CD8-positive, alpha-beta memory T cell (primary cell): ENCODE results near the gene RUFY1. TPM values are rescaled to one million over a fixed set of nuclear protein-coding genes. Genes with fewer than 3 reads are reported as not detected.
A peak's percentile ranks its signal among the peaks of the same experiment; 100 is the strongest.

Source experiments
- CTCF ChIA-PET: fragments of 350-600 bp; sonication (Branson Sonifier 250); formaldehyde crosslinking; loops from one replicate; lab custom pipeline; 2021; ENCODE audit warnings: antibody characterized with exemption; lab: Charles Lee
- POLR2A ChIA-PET: fragments of 350-600 bp; sonication (Branson Sonifier 250); formaldehyde crosslinking; loops from one replicate; lab custom pipeline; 2021; ENCODE audit warnings: antibody characterized with exemption; lab: Charles Lee
- DNase-seq, 5 donors: peaks; one replicate each; pipeline versions ENCODE4 v3.0.0 to v3.0.0-alpha.2; 2020 to 2022; ENCODE audit warnings: mixed read lengths in 1 of 5
- H3K27ac ChIP-seq: one replicate; pipeline ENCODE4 v1.7.0; 2013; ENCODE audit warnings: low read depth, mild to moderate bottlenecking, low read length, moderate library complexity
- H3K27me3 ChIP-seq: 2 replicates; pipeline ENCODE4 v1.7.0; 2013; ENCODE audit warnings: low read length, mild to moderate bottlenecking; ENCODE audit not compliant: insufficient read depth, poor library complexity, severe bottlenecking
- H3K36me3 ChIP-seq: 2 replicates; pipeline ENCODE4 v1.7.0; 2013; ENCODE audit warnings: mild to moderate bottlenecking, low read length, moderate library complexity; ENCODE audit not compliant: insufficient read depth
- H3K4me1 ChIP-seq: 2 replicates; pipeline ENCODE4 v1.7.0; 2013; ENCODE audit warnings: mild to moderate bottlenecking, low read length, moderate library complexity; ENCODE audit not compliant: insufficient read depth
- H3K4me3 ChIP-seq: 2 replicates; pipeline ENCODE4 v1.7.0; 2013; ENCODE audit warnings: mild to moderate bottlenecking, low read length
- H3K9me3 ChIP-seq: 2 replicates; pipeline ENCODE4 v1.7.0; 2013; ENCODE audit warnings: mild to moderate bottlenecking, low read length
- H3K27ac Mint-ChIP-seq, 8 donors: one replicate each; pipeline ENCODE4 v1.8.0; 2020 to 2021; ENCODE audit warnings: mixed read lengths in 8 of 8, mild to moderate bottlenecking in 6 of 8, inconsistent platforms in 3 of 8, moderate library complexity in 3 of 8
- H3K27me3 Mint-ChIP-seq, 2 donors: one replicate each; pipeline ENCODE4 v1.8.0; 2020 to 2021; ENCODE audit warnings: mixed read lengths in 2 of 2, mild to moderate bottlenecking in 1 of 2, moderate library complexity in 1 of 2
- H3K36me3 Mint-ChIP-seq, 3 donors: one replicate each; pipeline ENCODE4 v1.8.0; 2020 to 2021; ENCODE audit warnings: mixed read lengths in 3 of 3, inconsistent platforms in 1 of 3, mild to moderate bottlenecking in 1 of 3
- H3K4me1 Mint-ChIP-seq, 3 donors: one replicate each; pipeline ENCODE4 v1.8.0; 2020 to 2021; ENCODE audit warnings: mixed read lengths in 3 of 3, inconsistent platforms in 1 of 3, mild to moderate bottlenecking in 1 of 3
- H3K4me3 Mint-ChIP-seq, 7 donors: one replicate each; pipeline ENCODE4 v1.8.0; 2020 to 2021; ENCODE audit warnings: mixed read lengths in 7 of 7, mild to moderate bottlenecking in 6 of 7, moderate library complexity in 4 of 7, inconsistent platforms in 2 of 7
- H3K9me3 Mint-ChIP-seq, 5 donors: one replicate each; pipeline ENCODE4 v1.8.0; 2020 to 2022; ENCODE audit warnings: mixed read lengths in 5 of 5, mild to moderate bottlenecking in 3 of 5, moderate library complexity in 2 of 5, inconsistent platforms in 1 of 5
- polyA plus RNA-seq: library from polyadenylated mRNA; unstranded; fragments of 300-500 nt; fragmentation: Illumina TruSeq; gene quantifications from one replicate; pipeline ENCODE4 v1.2.3, GENCODE V29; 2021
- total RNA-seq, 2 experiments: library from RNA; stranded (reverse); gene quantifications; one replicate each; pipeline ENCODE4 v1.2.3, GENCODE V29; 2021

RUFY1 gene
- total and polyA plus RNA-seq, 3 experiments from 2014 or later, result 32.6 to 41.9 (median 40.4) TPM

GRCh38 chr5:179620293-179620692 is 69.9 kb downstream of the RUFY1 start:
- ChIA-PET POLR2A (interaction anchor here (0.8 to 5.3 kb wide), 4 partner anchors 8 to 201 kb away, joined by 3 to 51 read pairs (median 10); partner anchors contain the start of gene SQSTM1), CTCF (interaction anchor here (1.2 to 4.3 kb wide), 2 partner anchors 12 to 58 kb away, joined by 3 to 26 read pairs; no protein-coding TSS in a partner anchor)
- Mint-ChIP-seq H3K9me3 (peaks cover 0 to 4% (median 0%) of the 10 kb centered on the region in 5 donors), H3K4me3 (peak overlapping the region; percentile 90 to 99 (median 97)), H3K36me3 (peaks cover 47 to 83% (median 55%) of the 10 kb centered on the region in 3 donors), H3K27me3 (peaks cover 0 to 14% of the 10 kb centered on the region in 2 donors), H3K27ac (peak overlapping the region; percentile 17 to 100 (median 98)), H3K4me1 (peaks cover 77 to 85% (median 79%) of the 10 kb centered on the region in 3 donors)
- H3K4me1 ChIP-seq, result peaks cover 74% of the 10 kb centered on the region
- peak overlapping the region; percentile 0 for H3K27ac ChIP-seq
- H3K36me3 ChIP-seq, result peaks cover 61% of the 10 kb centered on the region
- H3K9me3 ChIP-seq, result no peaks in the 10 kb centered on the region
- DNase-seq, result no peak
- no peaks in the 10 kb centered on the region for H3K27me3 ChIP-seq
- H3K4me3 ChIP-seq, result peak overlapping the region; percentile 58

- ChIA-PET CTCF (interaction anchor here (1.2 to 4.3 kb wide), 4 partner anchors 8 to 111 kb away, joined by 3 to 27 read pairs (median 14); no protein-coding TSS in a partner anchor), POLR2A (interaction anchor here (0.8 to 5.3 kb wide), 5 partner anchors 8 to 200 kb away, joined by 3 to 51 read pairs (median 7); partner anchors contain the start of genes MAML1 and SQSTM1)
- H3K4me1 ChIP-seq, result peaks cover 73% of the 10 kb centered on the region
- H3K9me3 ChIP-seq, result no peaks in the 10 kb centered on the region
- H3K27me3 Mint-ChIP-seq, result peaks cover 0 to 14% of the 10 kb centered on the region in 2 donors
- H3K9me3 Mint-ChIP-seq, result peaks cover 0 to 4% (median 0%) of the 10 kb centered on the region in 5 donors
- peak overlapping the region; percentile 58 for H3K4me3 ChIP-seq
- peak overlapping the region; percentile 75 for H3K27ac ChIP-seq
- H3K36me3 Mint-ChIP-seq, result peaks cover 43 to 78% (median 52%) of the 10 kb centered on the region in 3 donors
- H3K36me3 ChIP-seq, result peaks cover 56% of the 10 kb centered on the region
- peak overlapping the region; percentile 94 to 100 (median 98) for H3K27ac Mint-ChIP-seq
- peak overlapping the region; percentile 90 to 99 (median 97) for H3K4me3 Mint-ChIP-seq
- no peaks in the 10 kb centered on the region for H3K27me3 ChIP-seq
- peaks cover 74 to 81% (median 74%) of the 10 kb centered on the region in 3 donors for H3K4me1 Mint-ChIP-seq
- peak in 1 of 5 donors; percentile 13 for DNase-seq
Observed at GRCh38 chr5:179620703-179621350, 70.5 kb downstream of the RUFY1 start.

GRCh38 chr5:179621551-179622214 is 71.3 kb downstream of the RUFY1 start:
- Mint-ChIP-seq H3K36me3 (peaks cover 40 to 70% (median 44%) of the 10 kb centered on the region in 3 donors), H3K4me1 (peaks cover 65 to 72% (median 66%) of the 10 kb centered on the region in 3 donors), H3K4me3 (peak overlapping the region; percentile 90 to 99 (median 97)), H3K27me3 (peaks cover 0 to 14% of the 10 kb centered on the region in 2 donors), H3K9me3 (peaks cover 0 to 4% (median 0%) of the 10 kb centered on the region in 5 donors), H3K27ac (peak overlapping the region; percentile 94 to 100 (median 98))
- Histone ChIP-seq H3K4me1 (peaks cover 64% of the 10 kb centered on the region), H3K4me3 (peak overlapping the region; percentile 58), H3K27me3 (no peaks in the 10 kb centered on the region), H3K36me3 (peaks cover 49% of the 10 kb centered on the region), H3K9me3 (no peaks in the 10 kb centered on the region), H3K27ac (peak overlapping the region; percentile 75)
- ChIA-PET POLR2A (interaction anchor here (0.8 to 5.3 kb wide), 6 partner anchors 9 to 199 kb away, joined by 3 to 51 read pairs (median 10); partner anchors contain the start of genes MAML1, RUFY1 and SQSTM1), CTCF (interaction anchor here (1.4 to 4.3 kb wide), 4 partner anchors 9 to 110 kb away, joined by 3 to 27 read pairs (median 16); no protein-coding TSS in a partner anchor)
- peak in 1 of 5 donors; percentile 45 for DNase-seq

GRCh38 chr5:179623003-179623905 is 72.9 kb downstream of the RUFY1 start, which contains the start of gene HNRNPH1:
Gene HNRNPH1 (minus strand): TSS chr5:179623671. CDS start chr5:179623133, 538 bp downstream.
- POLR2A ChIA-PET, result interaction anchor here (0.5 to 5.3 kb wide), 30 partner anchors 9 to 1419 kb away, joined by 3 to 51 read pairs (median 4); partner anchors contain the start of genes HNRNPAB, LTC4S, MAML1 and RUFY1
- H3K4me3 ChIP-seq, result peak within 1 kb of the TSS; percentile 73
- Mint-ChIP-seq H3K4me3 (peak within 1 kb of the TSS; percentile 90 to 99 (median 97)), H3K27me3 (peaks cover 0 to 14% of the 10 kb centered on the region in 2 donors), H3K36me3 (peaks cover 26 to 55% (median 32%) of the 10 kb centered on the region in 3 donors), H3K4me1 (peaks cover 50 to 57% (median 51%) of the 10 kb centered on the region in 3 donors), H3K27ac (peak within 1 kb of the TSS; percentile 95 to 100 (median 99)), H3K9me3 (peaks cover 0 to 4% (median 0%) of the 10 kb centered on the region in 5 donors)
- no peaks in the 10 kb centered on the region for H3K9me3 ChIP-seq
- CTCF ChIA-PET, result interaction anchor here (0.7 to 4.3 kb wide), 14 partner anchors 9 to 1041 kb away, joined by 3 to 27 read pairs (median 3); partner anchors contain the start of gene RUFY1
- peak within 1 kb of the TSS; percentile 97 for H3K27ac ChIP-seq
- peaks cover 50% of the 10 kb centered on the region for H3K4me1 ChIP-seq
- H3K27me3 ChIP-seq, result no peaks in the 10 kb centered on the region
- peaks cover 33% of the 10 kb centered on the region for H3K36me3 ChIP-seq
- peak; percentile 97 to 100 (median 99) for DNase-seq

GRCh38 chr5:179623906-179624741 is 73.8 kb downstream of the RUFY1 start:
- Histone ChIP-seq H3K9me3 (no peaks in the 10 kb centered on the region), H3K4me1 (peaks cover 41% of the 10 kb centered on the region), H3K36me3 (peaks cover 25% of the 10 kb centered on the region), H3K27ac (peak overlapping the region; percentile 97), H3K27me3 (no peaks in the 10 kb centered on the region), H3K4me3 (peak overlapping the region; percentile 73)
- CTCF ChIA-PET, result interaction anchor here (0.9 to 4.3 kb wide), 11 partner anchors 8 to 195 kb away, joined by 3 to 27 read pairs (median 3); partner anchors contain the start of gene RUFY1
- H3K27ac Mint-ChIP-seq, result peak overlapping the region; percentile 95 to 100 (median 99)
- H3K27me3 Mint-ChIP-seq, result peaks cover 0 to 14% of the 10 kb centered on the region in 2 donors
- H3K36me3 Mint-ChIP-seq, result peaks cover 23 to 47% (median 30%) of the 10 kb centered on the region in 3 donors
- peaks cover 0 to 4% (median 0%) of the 10 kb centered on the region in 5 donors for H3K9me3 Mint-ChIP-seq
- H3K4me1 Mint-ChIP-seq, result peaks cover 41 to 49% (median 47%) of the 10 kb centered on the region in 3 donors
- POLR2A ChIA-PET, result interaction anchor here (0.5 to 5.3 kb wide), 26 partner anchors 8 to 1420 kb away, joined by 3 to 51 read pairs (median 4); partner anchors contain the start of genes CANX, HNRNPAB, LTC4S and MAML1
- peak overlapping the region; percentile 90 to 99 (median 97) for H3K4me3 Mint-ChIP-seq
- DNase-seq, result peak in 4 of 5 donors; percentile 22 to 75 (median 34)

GRCh38 chr5:179624841-179625271 is 74.5 kb downstream of the RUFY1 start:
- Histone ChIP-seq H3K4me1 (peaks cover 34% of the 10 kb centered on the region), H3K27ac (peak overlapping the region; percentile 97), H3K4me3 (peak overlapping the region; percentile 73), H3K27me3 (no peaks in the 10 kb centered on the region), H3K9me3 (no peaks in the 10 kb centered on the region), H3K36me3 (peaks cover 21% of the 10 kb centered on the region)
- H3K9me3 Mint-ChIP-seq, result peaks cover 0 to 4% (median 0%) of the 10 kb centered on the region in 5 donors
- DNase-seq, result peak in 1 of 5 donors; percentile 36
- peak overlapping the region; percentile 95 to 100 (median 99) for H3K27ac Mint-ChIP-seq
- peak overlapping the region in 6 of 7 donors; percentile 90 to 99 (median 97) for H3K4me3 Mint-ChIP-seq
- peaks cover 34 to 43% (median 41%) of the 10 kb centered on the region in 3 donors for H3K4me1 Mint-ChIP-seq
- H3K36me3 Mint-ChIP-seq, result peaks cover 21 to 41% (median 25%) of the 10 kb centered on the region in 3 donors
- POLR2A ChIA-PET, result interaction anchor here (0.6 to 5.3 kb wide), 4 partner anchors 12 to 75 kb away, joined by 3 to 51 read pairs (median 36); partner anchors contain the start of genes CANX and RUFY1
- peaks cover 0 to 14% of the 10 kb centered on the region in 2 donors for H3K27me3 Mint-ChIP-seq
- CTCF ChIA-PET, result no interaction called here
